ENCODE measurements around the gene PLS1.

PLS1 gene

GRCh38 chr3:142609136-142609535 lies 12.9 kb downstream of the PLS1 start:
- Histone ChIP-seq H3K36me3 (ENCODE audit: insufficient read depth, low read length) (no peaks in the 10 kb centered on the region), H3K9me3 (ENCODE audit: control insufficient read depth, insufficient read depth, low read length) (no peaks in the 10 kb centered on the region), H3K4me1 (ENCODE audit: insufficient read depth, low read length) (no peaks in the 10 kb centered on the region), H3K9ac (ENCODE audit: low read depth, low read length) (no peak overlapping the region)

GRCh38 chr3:142611206-142611605 lies 15.0 kb downstream of the PLS1 start:
- H3K4me1 ChIP-seq (ENCODE audit: insufficient read depth, low read length): no peaks in the 10 kb centered on the region
- no peaks in the 10 kb centered on the region for H3K9me3 ChIP-seq (ENCODE audit: control insufficient read depth, insufficient read depth, low read length)
- H3K36me3 ChIP-seq (ENCODE audit: insufficient read depth, low read length): no peaks in the 10 kb centered on the region
- no peak overlapping the region for H3K9ac ChIP-seq (ENCODE audit: low read depth, low read length)

- H3K4me1 ChIP-seq (ENCODE audit: insufficient read depth, low read length): no peaks in the 10 kb centered on the region
- no peaks in the 10 kb centered on the region for H3K36me3 ChIP-seq (ENCODE audit: insufficient read depth, low read length)
- H3K9me3 ChIP-seq (ENCODE audit: control insufficient read depth, insufficient read depth, low read length): no peaks in the 10 kb centered on the region
- no peak overlapping the region for H3K9ac ChIP-seq (ENCODE audit: low read depth, low read length)
Measured at GRCh38 chr3:142613491-142613890, 17.3 kb downstream of the PLS1 start.

- Histone ChIP-seq H3K9ac (ENCODE audit: low read depth, low read length) (no peak overlapping the region), H3K36me3 (ENCODE audit: insufficient read depth, low read length) (no peaks in the 10 kb centered on the region), H3K9me3 (ENCODE audit: control insufficient read depth, insufficient read depth, low read length) (no peaks in the 10 kb centered on the region), H3K4me1 (ENCODE audit: insufficient read depth, low read length) (no peaks in the 10 kb centered on the region)
Measured at GRCh38 chr3:142614059-142614626, 17.9 kb downstream of the PLS1 start.

- H3K36me3 ChIP-seq (ENCODE audit: insufficient read depth, low read length): no peaks in the 10 kb centered on the region
- no peaks in the 10 kb centered on the region for H3K9me3 ChIP-seq (ENCODE audit: control insufficient read depth, insufficient read depth, low read length)
- no peak overlapping the region for H3K9ac ChIP-seq (ENCODE audit: low read depth, low read length)
- H3K4me1 ChIP-seq (ENCODE audit: insufficient read depth, low read length): no peaks in the 10 kb centered on the region
Measured at GRCh38 chr3:142615171-142615570, 19.0 kb downstream of the PLS1 start.

GRCh38 chr3:142618917-142619461 lies 22.8 kb downstream of the PLS1 start:
- Histone ChIP-seq H3K9ac (ENCODE audit: low read depth, low read length) (no peak overlapping the region), H3K36me3 (ENCODE audit: insufficient read depth, low read length) (no peaks in the 10 kb centered on the region)

GRCh38 chr3:142622405-142622804 lies 26.2 kb downstream of the PLS1 start:
- no peaks in the 10 kb centered on the region for H3K9me3 ChIP-seq (ENCODE audit: control insufficient read depth, insufficient read depth, low read length)
- H3K4me1 ChIP-seq (ENCODE audit: insufficient read depth, low read length): no peaks in the 10 kb centered on the region
- no peaks in the 10 kb centered on the region for H3K36me3 ChIP-seq (ENCODE audit: insufficient read depth, low read length)
- no peak overlapping the region for H3K9ac ChIP-seq (ENCODE audit: low read depth, low read length)

More at GRCh38 chr3:142618917-142619461, 22.8 kb downstream of the PLS1 start:
- Histone ChIP-seq H3K9me3 (ENCODE audit: control insufficient read depth, insufficient read depth, low read length) (no peaks in the 10 kb centered on the region), H3K4me1 (ENCODE audit: insufficient read depth, low read length) (no peaks in the 10 kb centered on the region)

GRCh38 chr3:142623194-142623593 lies 27.0 kb downstream of the PLS1 start:
- Histone ChIP-seq H3K4me1 (ENCODE audit: insufficient read depth, low read length) (no peaks in the 10 kb centered on the region), H3K9ac (ENCODE audit: low read depth, low read length) (no peak overlapping the region), H3K9me3 (ENCODE audit: control insufficient read depth, insufficient read depth, low read length) (no peaks in the 10 kb centered on the region), H3K36me3 (ENCODE audit: insufficient read depth, low read length) (no peaks in the 10 kb centered on the region)

- no peaks in the 10 kb centered on the region for H3K4me1 ChIP-seq (ENCODE audit: insufficient read depth, low read length)
- no peaks in the 10 kb centered on the region for H3K36me3 ChIP-seq (ENCODE audit: insufficient read depth, low read length)
- H3K9me3 ChIP-seq (ENCODE audit: control insufficient read depth, insufficient read depth, low read length): no peaks in the 10 kb centered on the region
- H3K9ac ChIP-seq (ENCODE audit: low read depth, low read length): no peak overlapping the region
Measured at GRCh38 chr3:142624341-142625152, 28.4 kb downstream of the PLS1 start.

- Histone ChIP-seq H3K9ac (ENCODE audit: low read depth, low read length) (no peak overlapping the region), H3K4me1 (ENCODE audit: insufficient read depth, low read length) (no peaks in the 10 kb centered on the region), H3K36me3 (ENCODE audit: insufficient read depth, low read length) (no peaks in the 10 kb centered on the region), H3K9me3 (ENCODE audit: control insufficient read depth, insufficient read depth, low read length) (no peaks in the 10 kb centered on the region)
Measured at GRCh38 chr3:142625153-142625440, 28.9 kb downstream of the PLS1 start.

- H3K9ac ChIP-seq (ENCODE audit: low read depth, low read length): no peak overlapping the region
- H3K4me1 ChIP-seq (ENCODE audit: insufficient read depth, low read length): no peaks in the 10 kb centered on the region
- no peaks in the 10 kb centered on the region for H3K9me3 ChIP-seq (ENCODE audit: control insufficient read depth, insufficient read depth, low read length)
- H3K36me3 ChIP-seq (ENCODE audit: insufficient read depth, low read length): no peaks in the 10 kb centered on the region
Measured at GRCh38 chr3:142626971-142627370, 30.8 kb downstream of the PLS1 start.

- no peaks in the 10 kb centered on the region for H3K9me3 ChIP-seq (ENCODE audit: control insufficient read depth, insufficient read depth, low read length)
- no peaks in the 10 kb centered on the region for H3K4me1 ChIP-seq (ENCODE audit: insufficient read depth, low read length)
- no peak overlapping the region for H3K9ac ChIP-seq (ENCODE audit: low read depth, low read length)
- no peaks in the 10 kb centered on the region for H3K36me3 ChIP-seq (ENCODE audit: insufficient read depth, low read length)
Measured at GRCh38 chr3:142628801-142629200, 32.6 kb downstream of the PLS1 start.

GRCh38 chr3:142633073-142633472 lies 36.9 kb downstream of the PLS1 start:
- Histone ChIP-seq H3K9me3 (ENCODE audit: control insufficient read depth, insufficient read depth, low read length) (no peaks in the 10 kb centered on the region), H3K4me1 (ENCODE audit: insufficient read depth, low read length) (no peaks in the 10 kb centered on the region), H3K9ac (ENCODE audit: low read depth, low read length) (no peak overlapping the region), H3K36me3 (ENCODE audit: insufficient read depth, low read length) (no peaks in the 10 kb centered on the region)

- no peaks in the 10 kb centered on the region for H3K4me1 ChIP-seq (ENCODE audit: insufficient read depth, low read length)
- no peaks in the 10 kb centered on the region for H3K36me3 ChIP-seq (ENCODE audit: insufficient read depth, low read length)
- H3K9me3 ChIP-seq (ENCODE audit: control insufficient read depth, insufficient read depth, low read length): no peaks in the 10 kb centered on the region
Measured at GRCh38 chr3:142636050-142636449, 39.9 kb downstream of the PLS1 start.

GRCh38 chr3:142636664-142637063 lies 40.5 kb downstream of the PLS1 start:
- H3K4me1 ChIP-seq (ENCODE audit: insufficient read depth, low read length): no peaks in the 10 kb centered on the region
- no peak overlapping the region for H3K9ac ChIP-seq (ENCODE audit: low read depth, low read length)
- H3K36me3 ChIP-seq (ENCODE audit: insufficient read depth, low read length): no peaks in the 10 kb centered on the region
- no peaks in the 10 kb centered on the region for H3K9me3 ChIP-seq (ENCODE audit: control insufficient read depth, insufficient read depth, low read length)

More at GRCh38 chr3:142636050-142636449, 39.9 kb downstream of the PLS1 start:
- H3K9ac ChIP-seq (ENCODE audit: low read depth, low read length): no peak overlapping the region

All from ES-I3 (cell line).